Endodermal cell (in vitro differentiated cells): ENCODE data around the gene CD63. TPM values are rescaled to one million over a fixed set of nuclear protein-coding genes. Genes with fewer than 3 reads are reported as not detected.

Source experiments
- DNase-seq: peaks from one replicate; pipeline ENCODE4 v3.0.0-alpha.2; 2017
- H3K27ac ChIP-seq: 2 replicates; pipeline ENCODE4 v1.5.1; 2013; ENCODE audit warnings: mild to moderate bottlenecking, low read depth, low read length, moderate library complexity
- H3K27me3 ChIP-seq: 2 replicates; pipeline ENCODE4 v1.6.1; 2013; ENCODE audit warnings: mild to moderate bottlenecking, low read length, moderate library complexity; ENCODE audit not compliant: insufficient read depth, control insufficient read depth, poor library complexity, severe bottlenecking
- H3K36me3 ChIP-seq: 2 replicates; pipeline ENCODE4 v1.7.0; 2013; ENCODE audit warnings: mild to moderate bottlenecking, low read length, moderate library complexity; ENCODE audit not compliant: control insufficient read depth, insufficient read depth
- H3K4me1 ChIP-seq: one replicate; pipeline ENCODE4 v1.7.0; 2013; ENCODE audit warnings: low read length; ENCODE audit not compliant: control insufficient read depth, insufficient read depth
- H3K4me3 ChIP-seq: 2 replicates; pipeline ENCODE4 v1.5.1; 2013; ENCODE audit warnings: mild to moderate bottlenecking, low read length, moderate library complexity
- H3K9ac ChIP-seq: 2 replicates; pipeline ENCODE4 v1.6.1; 2013; ENCODE audit warnings: mild to moderate bottlenecking, low read length, moderate library complexity; ENCODE audit not compliant: poor library complexity, severe bottlenecking; ENCODE audit errors: extremely low read depth
- H3K9me3 ChIP-seq: 2 replicates; pipeline ENCODE4 v1.6.1; 2013; ENCODE audit warnings: mild to moderate bottlenecking, low read length, moderate library complexity; ENCODE audit not compliant: control insufficient read depth
- H3K27ac Mint-ChIP-seq: 2 replicates; pipeline ENCODE4 v1.8.0; 2020; ENCODE audit warnings: mixed read lengths
- H3K27me3 Mint-ChIP-seq: 2 replicates; pipeline ENCODE4 v1.8.0; 2021; ENCODE audit warnings: mild to moderate bottlenecking, mixed read lengths; ENCODE audit not compliant: insufficient read depth
- H3K36me3 Mint-ChIP-seq: 2 replicates; pipeline ENCODE4 v1.8.0; 2020; ENCODE audit warnings: low read depth, mixed read lengths
- H3K4me1 Mint-ChIP-seq: 2 replicates; pipeline ENCODE4 v1.8.0; 2020; ENCODE audit warnings: mixed read lengths
- H3K4me3 Mint-ChIP-seq: 2 replicates; pipeline ENCODE4 v1.8.0; 2020; ENCODE audit warnings: mild to moderate bottlenecking, moderate library complexity, mixed read lengths
- H3K9me3 Mint-ChIP-seq: 2 replicates; pipeline ENCODE4 v1.8.0; 2020; ENCODE audit warnings: mild to moderate bottlenecking, mixed read lengths
- WGBS, 2 experiments: methylation state at CpG; one replicate each; pipeline versions ENCODE4 v1.1.5 to v1.1.7; 2013; ENCODE audit warnings: missing lambda C conversion rate in 2 of 2, mixed read lengths in 1 of 2; ENCODE audit not compliant: insufficient coverage in 1 of 2, insufficient read length in 1 of 2; 5-methylcytosine and 5-hydroxymethylcytosine counted together
- total RNA-seq, 2 donors: library from RNA; stranded (reverse); fragmentation: NEBNext Ultra II Directional in 1 of 2; extraction: Animal tissue kit (Norgen Biotek cat#: 25700) in 1 of 2; gene quantifications; 2 replicates in 1 of 2; 3 replicates in 1 of 2; pipeline ENCODE4 v1.2.1, GENCODE V29; 2021
- TF ChIP-seq, protein P1 (sequence below): fragments of 200-600 bp; sonication (generic); conservative IDR thresholded peaks from 2 replicates; pipeline ENCODE4 v1.5.0; 2021; ENCODE audit warnings: antibody characterized with exemption, mild to moderate bottlenecking

Gene CD63
- total RNA-seq, 2 donors from 2014 or later, result 879 to 1,041 TPM

- Histone ChIP-seq H3K9ac (no peak overlapping the region), H3K4me3 (no peak overlapping the region), H3K4me1 (no peaks in the 10 kb centered on the region), H3K9me3 (no peaks in the 10 kb centered on the region), H3K36me3 (no peaks in the 10 kb centered on the region), H3K27ac (no peak overlapping the region), H3K27me3 (no peaks in the 10 kb centered on the region)
- Mint-ChIP-seq H3K36me3 (peaks cover 50% of the 10 kb centered on the region), H3K9me3 (no peaks in the 10 kb centered on the region), H3K4me1 (no peaks in the 10 kb centered on the region), H3K27ac (no peak overlapping the region), H3K27me3 (no peaks in the 10 kb centered on the region), H3K4me3 (no peak overlapping the region)
- 92 to 93% methylated on average over 4 to 16 of the region's 16 CpGs for WGBS, 2 experiments
- TF ChIP-seq, protein P1, sequence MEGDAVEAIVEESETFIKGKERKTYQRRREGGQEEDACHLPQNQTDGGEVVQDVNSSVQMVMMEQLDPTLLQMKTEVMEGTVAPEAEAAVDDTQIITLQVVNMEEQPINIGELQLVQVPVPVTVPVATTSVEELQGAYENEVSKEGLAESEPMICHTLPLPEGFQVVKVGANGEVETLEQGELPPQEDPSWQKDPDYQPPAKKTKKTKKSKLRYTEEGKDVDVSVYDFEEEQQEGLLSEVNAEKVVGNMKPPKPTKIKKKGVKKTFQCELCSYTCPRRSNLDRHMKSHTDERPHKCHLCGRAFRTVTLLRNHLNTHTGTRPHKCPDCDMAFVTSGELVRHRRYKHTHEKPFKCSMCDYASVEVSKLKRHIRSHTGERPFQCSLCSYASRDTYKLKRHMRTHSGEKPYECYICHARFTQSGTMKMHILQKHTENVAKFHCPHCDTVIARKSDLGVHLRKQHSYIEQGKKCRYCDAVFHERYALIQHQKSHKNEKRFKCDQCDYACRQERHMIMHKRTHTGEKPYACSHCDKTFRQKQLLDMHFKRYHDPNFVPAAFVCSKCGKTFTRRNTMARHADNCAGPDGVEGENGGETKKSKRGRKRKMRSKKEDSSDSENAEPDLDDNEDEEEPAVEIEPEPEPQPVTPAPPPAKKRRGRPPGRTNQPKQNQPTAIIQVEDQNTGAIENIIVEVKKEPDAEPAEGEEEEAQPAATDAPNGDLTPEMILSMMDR, result no peak
- DNase-seq, result no peak
These were observed 39.8 kb downstream of the CD63 start for GRCh38 chr12:55688716-55689655.

- no peak overlapping the region for H3K4me3 ChIP-seq
- H3K4me1 ChIP-seq, result no peaks in the 10 kb centered on the region
- TF ChIP-seq, protein P1, result no peak
- H3K9me3 ChIP-seq, result no peaks in the 10 kb centered on the region
- Mint-ChIP-seq H3K27me3 (no peaks in the 10 kb centered on the region), H3K9me3 (no peaks in the 10 kb centered on the region), H3K27ac (no peak overlapping the region), H3K4me1 (peaks cover 5% of the 10 kb centered on the region), H3K36me3 (peaks cover 48% of the 10 kb centered on the region), H3K4me3 (no peak overlapping the region)
- H3K9ac ChIP-seq, result no peak overlapping the region
- H3K27ac ChIP-seq, result no peak overlapping the region
- H3K27me3 ChIP-seq, result no peaks in the 10 kb centered on the region
- no peaks in the 10 kb centered on the region for H3K36me3 ChIP-seq
- DNase-seq, result no peak
These were observed 41.1 kb downstream of the CD63 start for GRCh38 chr12:55687746-55688145.

DNA sequence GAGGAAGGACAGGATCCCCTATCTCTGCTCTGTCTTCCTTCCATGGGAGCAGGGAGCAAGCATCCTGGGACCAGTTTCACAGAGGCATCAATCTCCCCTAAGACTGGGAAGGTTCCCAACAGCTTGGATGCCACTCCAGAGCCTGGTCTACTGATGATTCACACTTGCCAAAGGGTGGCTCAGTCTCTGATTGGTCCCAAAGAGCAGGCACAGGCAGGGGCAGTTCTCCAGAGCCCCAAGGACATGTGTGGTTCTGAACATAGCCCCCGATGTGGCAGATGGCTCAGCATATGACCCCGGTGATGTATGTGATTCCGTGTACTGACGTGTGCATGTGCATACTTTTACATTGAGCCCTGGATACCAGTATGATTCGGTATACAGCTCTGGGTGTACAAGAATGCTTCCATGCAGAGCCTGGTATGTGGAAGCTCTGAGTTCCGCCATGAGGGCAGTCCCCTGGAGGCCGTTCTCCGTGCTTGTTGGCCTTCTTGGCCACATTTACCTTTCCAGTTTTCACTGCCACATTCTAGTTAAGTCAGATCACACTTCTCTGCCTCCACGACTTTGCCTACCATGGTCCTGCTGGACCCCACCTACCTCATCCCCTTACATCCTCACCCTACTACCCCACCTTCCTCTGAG lies 42.3 kb downstream of the CD63 start:
- Mint-ChIP-seq H3K27ac (no peak overlapping the region), H3K27me3 (no peaks in the 10 kb centered on the region), H3K9me3 (no peaks in the 10 kb centered on the region)

More for the DNA sequence above, 42.3 kb downstream of the CD63 start:
- H3K4me3 Mint-ChIP-seq, result no peak overlapping the region
- DNase-seq, result no peak
- WGBS, 2 experiments, result 89 to 92% methylated on average over 9 of the region's 9 CpGs
- H3K4me1 Mint-ChIP-seq, result peaks cover 11% of the 10 kb centered on the region
- TF ChIP-seq, protein P1, result no peak
- Histone ChIP-seq H3K27me3 (no peaks in the 10 kb centered on the region), H3K4me1 (peaks cover 7% of the 10 kb centered on the region), H3K9me3 (no peaks in the 10 kb centered on the region), H3K36me3 (no peaks in the 10 kb centered on the region), H3K4me3 (no peak overlapping the region), H3K27ac (no peak overlapping the region), H3K9ac (no peak overlapping the region)
- H3K36me3 Mint-ChIP-seq, result peaks cover 42% of the 10 kb centered on the region
